Suprapubic skin (tissue), 4 donors: Measurements from ENCODE around the gene CPT1B.

Source experiments
- CTCF ChIP-seq, 2 donors: fragments of 200-600 bp in 1 of 2; fragments of 450-650 bp in 1 of 2; sonication (generic) in 1 of 2; IDR thresholded peaks; one replicate each; pipeline ENCODE4 v1.5.1; 2016 to 2019; ENCODE audit warnings: antibody characterized with exemption in 2 of 2, mild to moderate bottlenecking in 1 of 2, moderate library complexity in 1 of 2
- EP300 ChIP-seq: sonication (generic); formaldehyde crosslinking; IDR thresholded peaks from one replicate; pipeline ENCODE4 v1.6.1; 2017; ENCODE audit warnings: antibody characterized with exemption
- POLR2A ChIP-seq, 2 donors: fragments of 450-650 bp; IDR thresholded peaks; one replicate each; pipeline ENCODE4 v1.6.1; 2017; ENCODE audit warnings: antibody characterized with exemption in 2 of 2, mild to moderate bottlenecking in 2 of 2, moderate library complexity in 2 of 2
- POLR2AphosphoS5 ChIP-seq, 3 donors: sonication (generic); formaldehyde crosslinking; IDR thresholded peaks; one replicate each; pipeline ENCODE4 v1.6.1; 2017; ENCODE audit warnings: antibody characterized with exemption in 3 of 3

DNA sequence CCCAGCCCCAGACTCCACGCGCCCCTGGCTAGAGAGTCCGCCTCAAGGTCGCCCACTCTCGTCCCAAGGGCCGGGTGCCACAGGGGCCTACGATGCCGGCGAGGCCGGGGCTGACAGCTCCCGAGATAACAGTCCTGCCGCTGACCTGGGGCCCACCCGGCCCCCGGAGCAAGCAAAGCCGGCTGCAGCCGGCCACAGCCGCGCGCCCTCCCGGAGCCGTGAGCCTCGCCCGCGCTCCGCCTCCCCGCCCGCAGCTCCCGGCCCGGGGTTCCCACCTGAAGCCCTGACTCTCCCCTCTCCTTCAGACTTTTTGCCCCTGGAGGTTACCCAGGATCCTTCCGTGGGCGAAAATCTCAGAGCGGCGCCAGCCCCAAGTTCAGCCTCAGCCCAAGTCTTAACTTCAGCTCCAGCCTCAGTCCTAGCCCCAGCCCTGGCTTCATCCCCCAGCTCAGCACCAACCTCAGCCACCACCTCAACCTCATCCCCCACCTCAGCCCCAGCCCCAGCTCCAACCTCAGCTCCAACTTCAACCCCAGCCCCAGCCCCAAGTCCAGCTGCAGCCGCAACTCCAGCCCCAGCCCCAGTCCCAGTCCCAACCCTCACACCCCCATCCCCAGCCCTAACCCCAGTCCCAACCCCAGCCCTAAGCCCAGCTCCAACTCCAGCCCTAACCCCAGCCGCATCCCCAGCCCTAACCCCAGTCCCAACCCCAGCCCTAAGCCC, 30.8 kb downstream of the CPT1B start:
- TF ChIP-seq CTCF (IDR thresholded peaks at IDR 0.05) (no peak), POLR2AphosphoS5 (IDR thresholded peaks at IDR 0.05) (no peak), POLR2A (IDR thresholded peaks at IDR 0.05) (no peak), EP300 (no peak)
